K562 (cell line): ENCODE data around the gene EMC8. TPM values are rescaled to one million over a fixed set of nuclear protein-coding genes. Genes with fewer than 3 reads are reported as not detected.

Source experiments
- ATAC-seq: fragments of 200-7000 bp; cut with Tn5 transposase; 3 replicates; pipeline ENCODE4 v1.9.1; 2020; ENCODE audit warnings: moderate library complexity
- Bru-seq: library from RNA; stranded (reverse); fragments of 400-500 nt; gene quantifications from one replicate; lab custom pipeline; 2021; lab: Mats Ljungman, UMichigan
- BruChase-seq, 2 experiments: library from RNA; stranded (reverse); fragments of 400-500 nt; gene quantifications; one replicate each; lab custom pipeline; 2021; lab: Mats Ljungman, UMichigan
- BruUV-seq: library from RNA; stranded (reverse); fragments of 400-500 nt; replicated peaks from 2 replicates; lab custom pipeline; 2021; lab: Mats Ljungman, UMichigan
- CTCF ChIA-PET: fragments of 300-600 bp; formaldehyde crosslinking; extraction: SDS; loops from one replicate; lab custom pipeline; 2021; ENCODE audit warnings: low intra/inter-chr PET ratio; lab: Yijun Ruan, JAX
- POLR2A ChIA-PET: fragments of 300-600, 350-650 bp; sonication (Branson Sonifier 250); formaldehyde crosslinking; extraction: SDS; loops from one replicate; lab custom pipeline; 2021; ENCODE audit warnings: antibody characterized with exemption, inconsistent platforms; lab: Yijun Ruan, JAX
- DNase-seq, 4 experiments: peaks; one replicate each; pipeline versions ENCODE4 v3.0.0 to v3.0.0-alpha.2; 2011 to 2018; ENCODE audit warnings: low spot score in 3 of 4, mixed read lengths in 3 of 4; ENCODE audit errors: extremely low read depth in 1 of 4
- FAIRE-seq: peaks from 2 replicates; lab custom pipeline; 2011; peaks lifted over from hg19 to GRCh38; lab: Jason Lieb, UNC
- H2AFZ ChIP-seq: 2 replicates; pipeline ENCODE4 v1.6.0; 2011; ENCODE audit warnings: low read depth, low read length, control low read depth, inconsistent platforms
- H3K27ac ChIP-seq: fragments of 200-600 bp; 3 replicates; pipeline ENCODE4 v1.8.0; 2011; ENCODE audit warnings: low read depth, mild to moderate bottlenecking, control low read depth, inconsistent platforms, low read length, moderate library complexity, mixed read lengths; ENCODE audit errors: extremely low read depth
- H3K27me3 ChIP-seq, 2 experiments: fragments of 300-600 bp in 1 of 2; 2 replicates in 1 of 2; 3 replicates in 1 of 2; pipeline versions ENCODE4 v1.6.0 to v1.8.0; 2011; ENCODE audit warnings: inconsistent platforms in 2 of 2, low read length in 2 of 2, mild to moderate bottlenecking in 1 of 2, mixed read lengths in 1 of 2, moderate library complexity in 1 of 2; ENCODE audit not compliant: control insufficient read depth in 2 of 2, insufficient read depth in 2 of 2
- H3K36me3 ChIP-seq: fragments of 300-600 bp; 3 replicates; pipeline ENCODE4 v1.8.0; 2011; ENCODE audit warnings: mild to moderate bottlenecking, low read length, inconsistent platforms; ENCODE audit not compliant: control insufficient read depth, insufficient read depth
- H3K4me1 ChIP-seq, 2 experiments: fragments of 200-600 bp in 1 of 2; replicated peaks in 1 of 2; 2 replicates in 1 of 2; 3 replicates in 1 of 2; pipeline versions ENCODE4 v1.5.1 to v1.8.0; 2011; ENCODE audit warnings: inconsistent platforms in 2 of 2, low read length in 2 of 2, mild to moderate bottlenecking in 1 of 2, mixed read lengths in 1 of 2, moderate library complexity in 1 of 2; ENCODE audit not compliant: control insufficient read depth in 2 of 2, insufficient read depth in 2 of 2
- H3K4me2 ChIP-seq: 2 replicates; pipeline ENCODE4 v1.6.1; 2011; ENCODE audit warnings: low read length, control low read depth, inconsistent platforms, mixed read lengths; ENCODE audit not compliant: insufficient read depth
- H3K4me3 ChIP-seq: fragments of 200-600 bp; sonication (generic), shearing (Covaris generic); 2 replicates; pipeline ENCODE4 v1.5.1; 2016; ENCODE audit warnings: control low read depth, inconsistent platforms
- H3K79me2 ChIP-seq: fragments of 200-600 bp; 3 replicates; pipeline ENCODE4 v1.8.0; 2011; ENCODE audit warnings: low read length, inconsistent platforms; ENCODE audit not compliant: control insufficient read depth, insufficient read depth
- H3K9ac ChIP-seq, 2 experiments: 2 replicates each; pipeline versions ENCODE4 v1.6.0 to v1.6.1; 2011; ENCODE audit warnings: low read depth in 2 of 2, low read length in 2 of 2, control low read depth in 1 of 2, inconsistent platforms in 1 of 2, mild to moderate bottlenecking in 1 of 2, mixed read lengths in 1 of 2; ENCODE audit not compliant: insufficient read depth in 1 of 2
- H3K9me1 ChIP-seq: one replicate; pipeline ENCODE4 v1.6.0; 2011; ENCODE audit warnings: inconsistent platforms, mild to moderate bottlenecking, low read length, moderate library complexity; ENCODE audit not compliant: control insufficient read depth, insufficient read depth
- H3K9me3 ChIP-seq: replicated peaks from 2 replicates; pipeline ENCODE4 v1.5.1; 2011; ENCODE audit warnings: low read depth, low read length, inconsistent platforms; ENCODE audit not compliant: control insufficient read depth, insufficient read depth
- H4K20me1 ChIP-seq: replicated peaks from 2 replicates; pipeline ENCODE4 v1.6.1; 2011; ENCODE audit warnings: low read length, inconsistent platforms, mixed read lengths; ENCODE audit not compliant: control insufficient read depth, insufficient read depth
- CHD1 ChIP-seq: fragments of 200-600 bp; sonication (generic); IDR thresholded peaks from one replicate; pipeline ENCODE4 v1.6.1; 2012; ENCODE audit warnings: mild to moderate bottlenecking, moderate library complexity, low read length, inconsistent platforms
- SMARCB1 ChIP-seq: IDR thresholded peaks from 2 replicates; pipeline ENCODE4 v1.6.1; 2011; ENCODE audit warnings: improper control_type of control experiment, low read depth; ENCODE audit not compliant: insufficient read length
- TCF7 ChIP-seq: sonication (generic); IDR thresholded peaks from 2 replicates; pipeline ENCODE4 v1.6.1; 2016; ENCODE audit warnings: antibody characterized with exemption, borderline replicate concordance
- ZNF311 ChIP-seq: fragments of 250-450 bp; sonication (Bioruptor Pico); IDR thresholded peaks from 2 replicates; pipeline ENCODE4 v1.4.0; 2020; ENCODE audit warnings: mild to moderate bottlenecking, moderate library complexity
- ZNF644 ChIP-seq: fragments of 200-800 bp; sonication (Bioruptor generic); IDR thresholded peaks from 2 replicates; pipeline ENCODE4 v1.6.1; 2016; ENCODE audit warnings: low read depth, missing genetic modification characterization, missing compliant biosample characterization
- WGBS: fragments of 100-300 bp; shearing (Covaris generic); methylation state at CpG from one replicate; pipeline ENCODE4 v1.1.6; 2016; ENCODE audit warnings: low coverage, mixed read lengths; ENCODE audit not compliant: insufficient coverage; ENCODE audit errors: missing lambda C conversion rate; 5-methylcytosine and 5-hydroxymethylcytosine counted together
- in situ Hi-C: fragments of 300-500 bp; cut with MboI; formaldehyde crosslinking; loops from 4 replicates; pipeline ENCODE4 v1.15.0; 2018; ENCODE audit warnings: inconsistent platforms, mixed read lengths
- intact Hi-C: fragments of 100-400 bp; cut with micrococcal nuclease; formaldehyde crosslinking; loops from 2 replicates; pipeline ENCODE4 v1.14.2; 2022
- long read RNA-seq, 3 experiments: library from polyadenylated mRNA in 2 of 3; library from RNA in 1 of 3; unstranded in 2 of 3; stranded (forward) in 1 of 3; transcript quantifications; one replicate each; pipeline ENCODE4 v2.0.0, GENCODE V29; 2019 to 2022
- polyA minus RNA-seq, 3 experiments: library from RNA; depleted of rRNA, polyadenylated mRNA; stranded (reverse); fragments of >200 nt; gene quantifications; 2 replicates each; pipeline ENCODE4 v1.2.3, GENCODE V29; 2011
- polyA plus RNA-seq, 8 experiments: library from polyadenylated mRNA; depleted of rRNA in 4 of 8; stranded (reverse) in 5 of 8; unstranded in 3 of 8; fragments of >200 nt; fragmentation: Nextera tagmentation in 2 of 8; fragmentation: Illumina TruSeq in 1 of 8; extraction: Ambion mirVana in 2 of 8; extraction: Trizol in 1 of 8; gene quantifications; 2 replicates each; pipeline versions ENCODE4 v1.2.1 to v1.2.3, GENCODE V29; 2011 to 2014; ENCODE audit warnings: inconsistent platforms in 1 of 8, missing spikeins in 1 of 8
- total RNA-seq, 7 experiments: library from RNA; depleted of rRNA in 6 of 7; stranded (reverse); fragments of >200 nt in 6 of 7; fragmentation: Illumina TruSeq in 2 of 7; extraction: Trizol in 2 of 7; gene quantifications; 2 replicates each; pipeline versions ENCODE4 v1.2.1 to v1.2.3, GENCODE V29; 2011 to 2021; ENCODE audit warnings: low replicate concordance in 1 of 7
- TF ChIP-seq, protein P1 (sequence below): IDR thresholded peaks from 2 replicates; pipeline ENCODE4 v1.6.1; 2011; ENCODE audit not compliant: insufficient read length; ENCODE audit errors: extremely low read depth
- TF ChIP-seq, protein P2 (sequence below): fragments of 250-450 bp; sonication (Bioruptor Pico); IDR thresholded peaks from 2 replicates; pipeline ENCODE4 v1.8.0; 2022; ENCODE audit warnings: moderate library complexity, mild to moderate bottlenecking, inconsistent platforms
- TF ChIP-seq, protein P3 (sequence below): sonication (generic); formaldehyde crosslinking; IDR thresholded peaks from 2 replicates; pipeline ENCODE4 v1.8.1; 2023; ENCODE audit warnings: mild to moderate bottlenecking, missing genetic modification reagents, moderate library complexity

The EMC8 gene
- total RNA-seq (2011; cell fraction: chromatin; rRNA removed; ENCODE audit: low replicate concordance): 39.0 and 71.6 TPM in 2 replicates
- 55.5 and 57.1 TPM in 2 replicates for total RNA-seq (2011; cell fraction: nucleolus; rRNA removed)
- 52.4 and 64.5 TPM in 2 replicates for total RNA-seq (2011; cell fraction: nucleoplasm; rRNA removed)
- total RNA-seq (2014; rRNA removed) (81.8 and 86.4 TPM in 2 replicates), total RNA-seq (2014; rRNA removed; fragmentation: Illumina TruSeq; extraction: Trizol) (36.4 and 48.6 TPM in 2 replicates), total RNA-seq (2015; rRNA removed; fragmentation: Illumina TruSeq; extraction: Trizol) (49.9 and 56.4 TPM in 2 replicates), total RNA-seq (2021) (60.8 and 71.9 TPM in 2 replicates), polyA plus RNA-seq (2011; rRNA removed) (45.2 and 54.7 TPM in 2 replicates), polyA plus RNA-seq (2014; fragmentation: Illumina TruSeq; extraction: Trizol) (32.7 and 39.8 TPM in 2 replicates), polyA plus RNA-seq (2014; fragmentation: Nextera tagmentation; extraction: Ambion mirVana) (10 to 100 TPM; 11.4 to 14.0 TPM), polyA plus RNA-seq (2014; rRNA removed) (61.7 and 69.1 TPM in 2 replicates), polyA minus RNA-seq (2011; rRNA and poly(A)+ RNA removed) (35.1 and 58.8 TPM in 2 replicates), Bru-seq, nascent RNA (percentile 81 among the genes with signal in this experiment), BruChase-seq, experiment 1, labeled RNA remaining after a 2-hour chase (percentile 88 among the genes with signal in this experiment), BruChase-seq, experiment 2, labeled RNA remaining after a 6-hour chase (percentile 90 among the genes with signal in this experiment)
- 64.7 and 82.3 TPM in 2 replicates for polyA plus RNA-seq (2011; cell fraction: cytosol; rRNA removed)
- polyA plus RNA-seq (2011; cell fraction: nucleus; rRNA removed): 50.0 and 69.2 TPM in 2 replicates
- polyA plus RNA-seq (2012): 35.1 and 36.5 TPM in 2 replicates
- polyA minus RNA-seq (2011; cell fraction: cytosol; rRNA and poly(A)+ RNA removed): 45.7 and 51.0 TPM in 2 replicates
- 26.1 and 37.0 TPM in 2 replicates for polyA minus RNA-seq (2011; cell fraction: nucleus; rRNA and poly(A)+ RNA removed)
- long read RNA-seq, experiment 1, transcript EMC8-201 (5 exons, 1,962 nt): major isoform, 265 of 358 reads
- long read RNA-seq, experiment 1, transcript EMC8-205 (1 exons, 1,826 nt): minor isoform, 51 of 358 reads
- long read RNA-seq, experiment 1, transcript EMC8-202 (4 exons, 1,935 nt): minor isoform, 22 of 358 reads
- long read RNA-seq, experiment 1, partial matches to known transcripts: 1 of 358 reads
- long read RNA-seq, experiment 1, other reads (novel, unspliced or antisense): 19 of 358 reads
- long read RNA-seq, experiment 2, transcript EMC8-201 (5 exons, 1,962 nt): major isoform, 87 of 114 reads
- long read RNA-seq, experiment 2, transcript EMC8-205 (1 exons, 1,826 nt): minor isoform, 5 of 114 reads
- long read RNA-seq, experiment 2, transcript EMC8-202 (4 exons, 1,935 nt): minor isoform, 7 of 114 reads
- long read RNA-seq, experiment 2, partial matches to known transcripts: 1 of 114 reads
- long read RNA-seq, experiment 2, other reads (novel, unspliced or antisense): 12 of 114 reads
- long read RNA-seq, experiment 3, transcript EMC8-201 (5 exons, 1,962 nt): major isoform, 113 of 131 reads
- long read RNA-seq, experiment 3, transcript EMC8-202 (4 exons, 1,935 nt): minor isoform, 9 of 131 reads
- long read RNA-seq, experiment 3, partial matches to known transcripts: 0 of 131 reads
- long read RNA-seq, experiment 3, other reads (novel, unspliced or antisense): 9 of 131 reads

DNA sequence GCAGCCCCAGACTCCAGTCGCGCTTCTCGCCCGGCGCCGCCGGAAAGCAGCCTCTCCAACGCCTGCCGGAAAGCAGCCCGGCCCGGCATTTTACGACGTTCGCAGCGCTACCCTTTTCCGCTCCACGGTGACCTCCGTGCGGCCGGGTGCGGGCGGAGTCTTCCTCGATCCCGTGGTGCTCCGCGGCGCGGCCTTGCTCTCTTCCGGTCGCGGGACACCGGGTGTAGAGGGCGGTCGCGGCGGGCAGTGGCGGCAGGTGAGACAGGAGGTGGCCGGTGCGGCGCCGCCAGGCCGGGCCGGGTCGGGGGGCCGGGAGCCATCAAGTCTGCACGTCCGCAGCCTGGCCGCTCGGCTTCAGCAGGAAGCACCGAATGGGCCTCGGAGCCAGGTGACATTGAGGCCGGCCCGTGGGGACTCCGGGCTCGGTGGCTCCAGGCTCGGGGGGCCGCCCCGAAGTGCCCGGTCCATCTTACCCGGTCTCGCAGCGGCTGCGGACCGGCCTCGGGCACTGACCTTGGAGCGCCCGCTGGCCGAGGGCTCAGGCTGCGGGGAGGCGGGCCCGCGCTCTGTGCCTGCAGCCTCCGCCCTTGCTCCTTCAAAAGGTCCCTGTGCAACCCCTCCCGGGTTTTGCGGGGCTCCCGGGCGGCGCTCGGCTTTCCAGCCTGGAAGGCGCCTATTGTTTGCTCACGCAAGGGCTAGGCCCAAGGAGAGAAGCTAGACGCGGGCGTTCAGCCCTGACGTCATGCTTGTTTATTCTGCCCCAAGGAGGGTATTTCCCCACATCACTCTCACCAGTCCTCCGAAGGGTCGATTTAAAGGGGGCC is at the start of gene EMC8, which contains the start of gene COX4I1:
EMC8 (minus strand) TSS at position 48 of the 824 bp plus-strand sequence. CDS start 249 bp downstream, outside the sequence.
COX4I1 (plus strand) TSS at position 199 of the 824 bp plus-strand sequence. CDS start 1,511 bp downstream, outside the sequence.
- no peaks in the 10 kb centered on the region for H3K9me3 ChIP-seq
- peak within 1 kb of the TSS; percentile 82 for H2AFZ ChIP-seq
- H3K4me3 ChIP-seq: peak within 1 kb of the TSS; percentile 97
- intact Hi-C loops: no loop called here
- peaks cover 15% of the 10 kb centered on the region for H4K20me1 ChIP-seq
- peak within 1 kb of the TSS; percentile 96 for H3K9ac ChIP-seq
- H3K79me2 ChIP-seq: peaks cover 86% of the 10 kb centered on the region
- H3K27me3 ChIP-seq: no peaks in the 10 kb centered on the region
- WGBS: 2% methylated on average over 66 of the region's 87 CpGs
- FAIRE-seq (peak; percentile 88), DNase-seq (peak in 3 of 4 experiments; percentile 90 to 96 (median 92)), ATAC-seq (peak; percentile 97)
- H3K27ac ChIP-seq: peak within 1 kb of the TSS; percentile 96
- ChIA-PET CTCF (no interaction called here), POLR2A (interaction anchor here (0.6 to 1.3 kb wide), 5 partner anchors 13 to 230 kb away, joined by 3 read pairs; no protein-coding TSS in a partner anchor)
- H3K36me3 ChIP-seq: peaks cover 69% of the 10 kb centered on the region
- peak within 1 kb of the TSS; percentile 94 for H3K4me2 ChIP-seq
- H3K4me1 ChIP-seq: peaks cover 8 to 11% of the 10 kb centered on the region in 2 experiments; a peak in 4 of 5 replicates
- H3K9me1 ChIP-seq: peaks cover 6% of the 10 kb centered on the region
- no TSS peak for BruUV-seq
- in situ Hi-C loops: no loop called here
- TF ChIP-seq, protein P1, sequence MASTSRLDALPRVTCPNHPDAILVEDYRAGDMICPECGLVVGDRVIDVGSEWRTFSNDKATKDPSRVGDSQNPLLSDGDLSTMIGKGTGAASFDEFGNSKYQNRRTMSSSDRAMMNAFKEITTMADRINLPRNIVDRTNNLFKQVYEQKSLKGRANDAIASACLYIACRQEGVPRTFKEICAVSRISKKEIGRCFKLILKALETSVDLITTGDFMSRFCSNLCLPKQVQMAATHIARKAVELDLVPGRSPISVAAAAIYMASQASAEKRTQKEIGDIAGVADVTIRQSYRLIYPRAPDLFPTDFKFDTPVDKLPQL: no peak
- TF ChIP-seq, protein P2, sequence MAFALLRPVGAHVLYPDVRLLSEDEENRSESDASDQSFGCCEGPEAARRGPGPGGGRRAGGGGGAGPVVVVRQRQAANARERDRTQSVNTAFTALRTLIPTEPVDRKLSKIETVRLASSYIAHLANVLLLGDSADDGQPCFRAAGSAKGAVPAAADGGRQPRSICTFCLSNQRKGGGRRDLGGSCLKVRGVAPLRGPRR: no peak
- TF ChIP-seq, protein P3, sequence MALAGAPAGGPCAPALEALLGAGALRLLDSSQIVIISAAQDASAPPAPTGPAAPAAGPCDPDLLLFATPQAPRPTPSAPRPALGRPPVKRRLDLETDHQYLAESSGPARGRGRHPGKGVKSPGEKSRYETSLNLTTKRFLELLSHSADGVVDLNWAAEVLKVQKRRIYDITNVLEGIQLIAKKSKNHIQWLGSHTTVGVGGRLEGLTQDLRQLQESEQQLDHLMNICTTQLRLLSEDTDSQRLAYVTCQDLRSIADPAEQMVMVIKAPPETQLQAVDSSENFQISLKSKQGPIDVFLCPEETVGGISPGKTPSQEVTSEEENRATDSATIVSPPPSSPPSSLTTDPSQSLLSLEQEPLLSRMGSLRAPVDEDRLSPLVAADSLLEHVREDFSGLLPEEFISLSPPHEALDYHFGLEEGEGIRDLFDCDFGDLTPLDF: peak; percentile 67
- no peak for TF ChIP-seq ZNF311 (CRISPR knock-in tag)
- TF ChIP-seq SMARCB1: no peak
- TF ChIP-seq CHD1: peak; percentile 71
- no peak for TF ChIP-seq ZNF644 (tag)
- peak; percentile 67; the same call in 1 of the 2 replicates for TF ChIP-seq TCF7
